Hepatocyte (in vitro differentiated cells): Measurements from ENCODE around the gene DYRK4. TPM values are rescaled to one million over a fixed set of nuclear protein-coding genes. Genes with fewer than 3 reads are reported as not detected.

Source experiments
- DNase-seq: peaks from one replicate; pipeline ENCODE4 v3.0.0-alpha.2; 2016; ENCODE audit warnings: low spot score
- H2AFZ ChIP-seq: fragments of 200-600 bp; sonication (generic); 2 replicates; pipeline ENCODE4 v1.6.0; 2016; ENCODE audit warnings: antibody characterized with exemption, mild to moderate bottlenecking
- H3K27ac ChIP-seq: fragments of 200-600 bp; sonication (generic); 2 replicates; pipeline ENCODE4 v1.5.1; 2016; ENCODE audit warnings: mild to moderate bottlenecking
- H3K27me3 ChIP-seq: fragments of 200-600 bp; sonication (generic); 2 replicates; pipeline ENCODE4 v1.6.1; 2016
- H3K36me3 ChIP-seq: fragments of 200-600 bp; sonication (generic); replicated peaks from 2 replicates; pipeline ENCODE4 v1.5.1; 2016; ENCODE audit warnings: low read depth; ENCODE audit not compliant: insufficient read depth
- H3K4me1 ChIP-seq: fragments of 200-600 bp; sonication (generic); 2 replicates; pipeline ENCODE4 v1.5.1; 2016; ENCODE audit warnings: mild to moderate bottlenecking, moderate library complexity; ENCODE audit not compliant: insufficient read depth
- H3K4me2 ChIP-seq: fragments of 200-600 bp; sonication (generic); 2 replicates; pipeline ENCODE4 v1.6.0; 2016
- H3K4me3 ChIP-seq: fragments of 200-600 bp; sonication (generic); 2 replicates; pipeline ENCODE4 v1.5.1; 2016; ENCODE audit warnings: mild to moderate bottlenecking
- H3K79me2 ChIP-seq: fragments of 200-600 bp; sonication (generic); 2 replicates; pipeline ENCODE4 v1.6.0; 2017; ENCODE audit warnings: mild to moderate bottlenecking
- H3K9me2 ChIP-seq: fragments of 200-600 bp; sonication (generic); replicated peaks from 2 replicates; pipeline ENCODE4 v1.6.0; 2017; ENCODE audit warnings: mild to moderate bottlenecking; ENCODE audit not compliant: insufficient read depth
- H3K9me3 ChIP-seq: fragments of 200-600 bp; sonication (generic); 2 replicates; pipeline ENCODE4 v1.5.1; 2016; ENCODE audit warnings: low read depth, mild to moderate bottlenecking
- H4K20me1 ChIP-seq: fragments of 200-600 bp; sonication (generic); 2 replicates; pipeline ENCODE4 v1.6.0; 2016; ENCODE audit warnings: mild to moderate bottlenecking; ENCODE audit not compliant: insufficient read depth, poor library complexity, severe bottlenecking
- CTCF ChIP-seq: fragments of 200-600 bp; sonication (generic); IDR thresholded peaks from 2 replicates; pipeline ENCODE4 v1.5.1; 2016; ENCODE audit warnings: antibody characterized with exemption, mild to moderate bottlenecking; ENCODE audit not compliant: poor library complexity
- EZH2 ChIP-seq: fragments of 200-600 bp; sonication (generic); IDR thresholded peaks from 2 replicates; pipeline ENCODE4 v1.6.1; 2016; ENCODE audit warnings: antibody characterized with exemption, mild to moderate bottlenecking, borderline replicate concordance
- EZH2phosphoT487 ChIP-seq: fragments of 200-600 bp; sonication (generic); IDR thresholded peaks from one replicate; pipeline ENCODE4 v1.6.1; 2018; ENCODE audit warnings: antibody characterized with exemption, mild to moderate bottlenecking, low read depth, moderate library complexity; ENCODE audit not compliant: unreplicated experiment, severe bottlenecking
- WGBS: methylation state at CpG from one replicate; pipeline ENCODE4 v1.1.6; 2016; ENCODE audit warnings: low lambda C conversion rate; ENCODE audit errors: missing lambda C conversion rate; 5-methylcytosine and 5-hydroxymethylcytosine counted together
- polyA plus RNA-seq: library from polyadenylated mRNA; unstranded; fragments of >200 nt; fragmentation: Nextera tagmentation; extraction: Ambion mirVana; gene quantifications from 2 replicates; pipeline ENCODE4 v1.2.1, GENCODE V29; 2016
- total RNA-seq: library from RNA; depleted of rRNA; stranded (reverse); fragments of >200 nt; gene quantifications from 2 replicates; pipeline ENCODE4 v1.2.3, GENCODE V29; 2014

DYRK4 gene
- total and polyA plus RNA-seq, 2 experiments from 2014 or later, result 34.1 to 50.3 TPM

DNA sequence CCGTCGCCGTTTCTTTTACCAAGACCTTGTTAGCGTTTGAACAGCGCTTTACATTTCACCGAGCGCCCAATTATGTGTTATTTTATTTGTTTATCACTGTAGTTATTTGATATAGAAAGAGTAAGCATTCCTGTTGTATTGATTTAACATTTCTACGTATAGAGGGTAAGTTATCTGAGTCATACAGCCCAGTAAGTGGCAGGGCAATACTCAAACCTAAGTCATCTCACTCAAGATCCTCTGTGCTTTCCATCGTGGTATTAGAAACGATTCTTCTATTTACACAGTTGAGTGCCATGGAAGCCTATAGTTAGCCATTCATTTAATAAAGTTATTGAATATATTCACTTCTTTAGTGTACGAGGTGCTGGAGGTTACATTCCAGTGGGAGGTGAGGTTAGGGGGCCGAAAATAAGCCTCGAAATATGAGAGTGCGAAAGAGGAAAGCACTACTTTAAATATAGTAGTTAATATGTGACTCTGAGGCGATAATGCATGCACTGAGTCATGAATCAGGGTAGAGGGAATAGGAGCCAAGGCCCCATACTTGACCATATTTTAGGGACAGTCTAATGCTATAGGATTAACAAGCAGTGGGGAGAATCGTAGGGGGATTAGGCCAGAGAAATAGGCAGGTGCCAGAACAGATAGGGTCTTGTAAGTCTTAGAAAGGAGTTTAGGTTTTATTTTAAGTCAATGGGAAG is 22.7 kb upstream of the DYRK4 start:
- 20% methylated on average over 16 of the region's 16 CpGs for WGBS
- Histone ChIP-seq H3K27me3 (no peaks in the 10 kb centered on the region), H2AFZ (peak overlapping the region; percentile 95), H3K4me3 (peak overlapping the region; percentile 43), H3K9me2 (no peaks in the 10 kb centered on the region), H3K4me1 (no peaks in the 10 kb centered on the region), H3K4me2 (peak overlapping the region; percentile 89), H3K79me2 (peaks cover 46% of the 10 kb centered on the region), H3K9me3 (no peaks in the 10 kb centered on the region), H3K36me3 (no peaks in the 10 kb centered on the region), H4K20me1 (no peaks in the 10 kb centered on the region), H3K27ac (no peak overlapping the region)
- no peak for TF ChIP-seq CTCF
- TF ChIP-seq EZH2, result no peak
- no peak for TF ChIP-seq EZH2phosphoT487
- no peak for DNase-seq

DNA sequence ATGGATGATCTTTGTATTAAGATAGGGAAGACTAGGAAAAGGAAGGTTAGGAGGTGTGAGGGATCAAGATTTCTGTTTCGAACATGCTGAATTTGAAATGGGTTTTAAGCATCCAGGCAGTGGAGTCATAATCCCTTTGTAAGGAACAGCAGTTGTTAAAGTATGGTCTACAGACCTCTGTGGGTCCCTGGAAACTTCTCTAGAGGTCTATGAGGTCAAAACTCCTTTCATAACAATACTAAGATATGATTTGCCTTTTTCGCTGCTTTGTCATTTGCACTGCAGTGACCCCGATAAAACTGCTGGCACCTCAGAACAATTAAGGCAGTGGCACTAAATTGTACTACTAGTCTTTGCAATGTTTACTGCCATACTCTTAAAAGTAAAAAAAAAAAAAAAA is 21.8 kb upstream of the DYRK4 start:
- H3K4me2 ChIP-seq, result peak overlapping the region; percentile 89

GRCh38 chr12:4540638-4541037 is 21.4 kb upstream of the DYRK4 start:
- no peaks in the 10 kb centered on the region for H4K20me1 ChIP-seq
- H2AFZ ChIP-seq, result no peak overlapping the region
- no peak for DNase-seq
- no peaks in the 10 kb centered on the region for H3K36me3 ChIP-seq
- TF ChIP-seq CTCF, result no peak
- no peak for TF ChIP-seq EZH2
- no peak for TF ChIP-seq EZH2phosphoT487
- no peaks in the 10 kb centered on the region for H3K9me3 ChIP-seq
- H3K4me3 ChIP-seq, result no peak overlapping the region
- no peak overlapping the region for H3K4me2 ChIP-seq
- no peaks in the 10 kb centered on the region for H3K27me3 ChIP-seq
- H3K9me2 ChIP-seq, result no peaks in the 10 kb centered on the region
- no peaks in the 10 kb centered on the region for H3K4me1 ChIP-seq
- H3K27ac ChIP-seq, result no peak overlapping the region
- peaks cover 46% of the 10 kb centered on the region for H3K79me2 ChIP-seq
- WGBS, result 76% methylated on average over 2 of the region's 2 CpGs

More for the DNA sequence above, 21.8 kb upstream of the DYRK4 start:
- 89% methylated on average over 3 of the region's 3 CpGs for WGBS
- peaks cover 46% of the 10 kb centered on the region for H3K79me2 ChIP-seq
- H3K27me3 ChIP-seq, result no peaks in the 10 kb centered on the region
- no peaks in the 10 kb centered on the region for H3K9me2 ChIP-seq
- H3K4me3 ChIP-seq, result no peak overlapping the region
- no peaks in the 10 kb centered on the region for H3K9me3 ChIP-seq
- no peaks in the 10 kb centered on the region for H4K20me1 ChIP-seq
- no peak overlapping the region for H2AFZ ChIP-seq
- no peak overlapping the region for H3K27ac ChIP-seq
- no peaks in the 10 kb centered on the region for H3K4me1 ChIP-seq
- no peak for TF ChIP-seq CTCF
- TF ChIP-seq EZH2phosphoT487, result no peak
- no peaks in the 10 kb centered on the region for H3K36me3 ChIP-seq
- DNase-seq, result no peak

DNA sequence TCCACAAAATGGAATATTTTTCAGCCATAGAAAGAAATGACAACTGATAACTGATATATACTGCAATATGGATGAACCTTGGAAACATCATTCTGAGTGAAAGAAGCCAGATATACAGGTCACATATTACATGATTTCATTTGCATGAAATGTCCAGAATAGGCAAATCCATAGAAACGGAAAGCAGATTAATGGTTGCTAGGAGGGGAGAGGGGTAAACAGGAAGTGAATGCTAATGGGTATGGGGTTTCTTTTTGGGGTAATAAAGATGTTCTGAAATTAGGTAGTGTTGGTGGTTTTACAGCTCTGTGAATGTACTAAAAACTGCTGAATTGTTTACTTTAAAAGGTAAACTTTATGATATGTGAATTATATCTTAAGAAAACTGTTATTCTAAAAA is 16.8 kb upstream of the DYRK4 start:
- Histone ChIP-seq H3K9me2 (no peaks in the 10 kb centered on the region), H4K20me1 (no peaks in the 10 kb centered on the region), H3K79me2 (peaks cover 17% of the 10 kb centered on the region), H3K27me3 (no peaks in the 10 kb centered on the region), H3K4me1 (no peaks in the 10 kb centered on the region), H3K27ac (no peak overlapping the region), H2AFZ (no peak overlapping the region), H3K4me3 (no peak overlapping the region), H3K9me3 (no peaks in the 10 kb centered on the region), H3K4me2 (no peak overlapping the region), H3K36me3 (no peaks in the 10 kb centered on the region)
- TF ChIP-seq EZH2 (no peak), EZH2phosphoT487 (no peak), CTCF (no peak)
- DNase-seq, result no peak
- 23% methylated on average over 1 of the region's 1 CpG for WGBS
